ENCODE data around the gene GBX2. TPM values are rescaled to one million over a fixed set of nuclear protein-coding genes. Genes with fewer than 3 reads are reported as not detected.
"Not testable (repeated sequence)": the region's sequence is repeated elsewhere in the genome, so short reads cannot be mapped to it uniquely, and the experiment has no call there.

Gene GBX2
- total RNA-seq, 2 experiments from 2014 or later: not detected

- no peak for ATAC-seq
- no peak for DNase-seq
- CTCF ChIA-PET: interaction anchor here (1.8 kb wide), 1 partner anchor 19 kb away, joined by 6 read pairs; no protein-coding TSS in a partner anchor
- Mint-ChIP-seq H3K4me3 (no peak overlapping the region), H3K36me3 (no peaks in the 10 kb centered on the region), H3K27ac (no peak overlapping the region), H3K9me3 (ENCODE audit: low read depth) (no peaks in the 10 kb centered on the region), H3K27me3 (peaks cover 66% of the 10 kb centered on the region), H3K4me1 (no peaks in the 10 kb centered on the region)
Measured at GRCh38 chr2:236161531-236161930, 6.7 kb downstream of the GBX2 start.

- Mint-ChIP-seq H3K4me3 (no peak overlapping the region), H3K4me1 (no peaks in the 10 kb centered on the region), H3K9me3 (ENCODE audit: low read depth) (no peaks in the 10 kb centered on the region), H3K27ac (no peak overlapping the region), H3K36me3 (no peaks in the 10 kb centered on the region), H3K27me3 (peaks cover 62% of the 10 kb centered on the region)
- DNase-seq: no peak
- CTCF ChIA-PET: interaction anchor here (1.8 kb wide), 1 partner anchor 19 kb away, joined by 6 read pairs; no protein-coding TSS in a partner anchor
- no peak for ATAC-seq
Measured at GRCh38 chr2:236161082-236161462, 7.1 kb downstream of the GBX2 start.

GRCh38 chr2:236160366-236161081 lies 7.7 kb downstream of the GBX2 start:
- no peak overlapping the region for H3K27ac Mint-ChIP-seq
- no peaks in the 10 kb centered on the region for H3K36me3 Mint-ChIP-seq
- H3K27me3 Mint-ChIP-seq: peaks cover 56% of the 10 kb centered on the region
- no peak for DNase-seq
- no peak overlapping the region for H3K4me3 Mint-ChIP-seq
- no peaks in the 10 kb centered on the region for H3K9me3 Mint-ChIP-seq (ENCODE audit: low read depth)
- H3K4me1 Mint-ChIP-seq: no peaks in the 10 kb centered on the region
- CTCF ChIA-PET: no interaction called here
- ATAC-seq: no peak

- Mint-ChIP-seq H3K4me3 (no peak overlapping the region), H3K27me3 (peaks cover 49% of the 10 kb centered on the region), H3K27ac (no peak overlapping the region), H3K36me3 (no peaks in the 10 kb centered on the region), H3K4me1 (no peaks in the 10 kb centered on the region), H3K9me3 (ENCODE audit: low read depth) (no peaks in the 10 kb centered on the region)
- ATAC-seq (no peak), DNase-seq (no peak)
- CTCF ChIA-PET: no interaction called here
Measured at GRCh38 chr2:236159778-236160170, 8.4 kb downstream of the GBX2 start.

GRCh38 chr2:236158969-236159777 lies 9.0 kb downstream of the GBX2 start:
- no peak overlapping the region for H3K4me3 Mint-ChIP-seq
- DNase-seq (no peak), ATAC-seq (no peak)
- H3K36me3 Mint-ChIP-seq: no peaks in the 10 kb centered on the region
- H3K27ac Mint-ChIP-seq: no peak overlapping the region
- no peaks in the 10 kb centered on the region for H3K4me1 Mint-ChIP-seq
- CTCF ChIA-PET: interaction anchor here (1.6 kb wide), 1 partner anchor 380 kb away, joined by 3 read pairs; no protein-coding TSS in a partner anchor
- H3K9me3 Mint-ChIP-seq (ENCODE audit: low read depth): no peaks in the 10 kb centered on the region
- H3K27me3 Mint-ChIP-seq: peaks cover 47% of the 10 kb centered on the region

- DNase-seq (no peak), ATAC-seq (no peak)
- Mint-ChIP-seq H3K27me3 (peaks cover 46% of the 10 kb centered on the region), H3K4me1 (no peaks in the 10 kb centered on the region), H3K27ac (no peak overlapping the region), H3K4me3 (no peak overlapping the region), H3K36me3 (no peaks in the 10 kb centered on the region), H3K9me3 (ENCODE audit: low read depth) (no peaks in the 10 kb centered on the region)
- CTCF ChIA-PET: interaction anchor here (1.6 kb wide), 1 partner anchor 379 kb away, joined by 3 read pairs; no protein-coding TSS in a partner anchor
Measured at GRCh38 chr2:236157815-236158498, 10.2 kb downstream of the GBX2 start.

GRCh38 chr2:236157366-236157765 lies 10.8 kb downstream of the GBX2 start:
- no peaks in the 10 kb centered on the region for H3K36me3 Mint-ChIP-seq
- no peak for ATAC-seq
- H3K9me3 Mint-ChIP-seq (ENCODE audit: low read depth): no peaks in the 10 kb centered on the region
- H3K4me1 Mint-ChIP-seq: no peaks in the 10 kb centered on the region
- no peak overlapping the region for H3K4me3 Mint-ChIP-seq
- peaks cover 42% of the 10 kb centered on the region for H3K27me3 Mint-ChIP-seq
- CTCF ChIA-PET: no interaction called here
- no peak for DNase-seq
- H3K27ac Mint-ChIP-seq: no peak overlapping the region

- Mint-ChIP-seq H3K27me3 (peaks cover 37% of the 10 kb centered on the region), H3K4me3 (no peak overlapping the region), H3K27ac (no peak overlapping the region), H3K4me1 (no peaks in the 10 kb centered on the region), H3K36me3 (no peaks in the 10 kb centered on the region), H3K9me3 (ENCODE audit: low read depth) (no peaks in the 10 kb centered on the region)
- ATAC-seq: no peak
- CTCF ChIA-PET: no interaction called here
- no peak for DNase-seq
Measured at GRCh38 chr2:236156860-236157194, 11.4 kb downstream of the GBX2 start.

- H3K4me3 Mint-ChIP-seq: no peak overlapping the region
Measured at GRCh38 chr2:236156095-236156859, 11.9 kb downstream of the GBX2 start.

GRCh38 chr2:236155406-236155805 lies 12.8 kb downstream of the GBX2 start:
- Mint-ChIP-seq H3K27ac (no peak overlapping the region), H3K27me3 (peaks cover 23% of the 10 kb centered on the region), H3K36me3 (no peaks in the 10 kb centered on the region), H3K9me3 (ENCODE audit: low read depth) (no peaks in the 10 kb centered on the region), H3K4me1 (no peaks in the 10 kb centered on the region), H3K4me3 (no peak overlapping the region)
- CTCF ChIA-PET: no interaction called here
- DNase-seq (no peak), ATAC-seq (no peak)

More at GRCh38 chr2:236156095-236156859, 11.9 kb downstream of the GBX2 start:
- no peak for DNase-seq
- no peak overlapping the region for H3K27ac Mint-ChIP-seq
- CTCF ChIA-PET: no interaction called here
- H3K9me3 Mint-ChIP-seq (ENCODE audit: low read depth): no peaks in the 10 kb centered on the region
- no peak for ATAC-seq
- H3K27me3 Mint-ChIP-seq: peaks cover 31% of the 10 kb centered on the region
- no peaks in the 10 kb centered on the region for H3K36me3 Mint-ChIP-seq
- no peaks in the 10 kb centered on the region for H3K4me1 Mint-ChIP-seq

- Mint-ChIP-seq H3K36me3 (no peaks in the 10 kb centered on the region), H3K9me3 (ENCODE audit: low read depth) (no peaks in the 10 kb centered on the region), H3K4me3 (no peak overlapping the region), H3K27ac (no peak overlapping the region), H3K27me3 (no peaks in the 10 kb centered on the region), H3K4me1 (no peaks in the 10 kb centered on the region)
- ATAC-seq (no peak), DNase-seq (no peak)
- CTCF ChIA-PET: no interaction called here
Measured at GRCh38 chr2:236146436-236146835, 21.8 kb downstream of the GBX2 start.

GRCh38 chr2:236143811-236144210 lies 24.4 kb downstream of the GBX2 start:
- CTCF ChIA-PET: no interaction called here
- Mint-ChIP-seq H3K36me3 (no peaks in the 10 kb centered on the region), H3K4me3 (no peak overlapping the region), H3K9me3 (ENCODE audit: low read depth) (no peaks in the 10 kb centered on the region), H3K27ac (no peak overlapping the region), H3K4me1 (no peaks in the 10 kb centered on the region), H3K27me3 (no peaks in the 10 kb centered on the region)
- DNase-seq: no peak
- ATAC-seq: no peak

GRCh38 chr2:236141616-236142015 lies 26.6 kb downstream of the GBX2 start:
- H3K36me3 Mint-ChIP-seq; H3K4me3 Mint-ChIP-seq; DNase-seq; CTCF ChIA-PET; H3K27ac Mint-ChIP-seq; H3K9me3 Mint-ChIP-seq (ENCODE audit: low read depth); H3K4me1 Mint-ChIP-seq; ATAC-seq; H3K27me3 Mint-ChIP-seq: not testable (repeated sequence)

Data from activated CD8-positive, alpha-beta memory T cell treated with anti-CD3 and anti-CD28 coated beads, Interleukin-2, amount 10 ng/mL, durations not matched to agents 7 days and 5 days (primary cell).